KBM-7 (cell line): ENCODE measurements around the gene ACOT12.
"Not testable (repeated sequence)": the region's sequence is repeated elsewhere in the genome, so short reads cannot be mapped to it uniquely, and the experiment has no call there.

Source experiments
- DNase-seq: peaks from one replicate; pipeline ENCODE4 v3.0.0-alpha.2; 2015
- in situ Hi-C: fragments of 300-500 bp; cut with MboI; formaldehyde crosslinking; loops from 2 replicates; pipeline ENCODE4 v1.14.3; 2020; ENCODE audit warnings: low sequenced_read_pairs, low pct_unique_long_range_greater_than_20kb, mixed read lengths

ACOT12 gene

GRCh38 chr5:81393783-81394718 lies at the start of gene ACOT12:
Gene ACOT12, minus strand, starts transcription at chr5:81394134. Its CDS starts 20 bp downstream, at chr5:81394114.
- DNase-seq: no peak
- in situ Hi-C loops: no loop called here

- in situ Hi-C loops: no loop called here
- DNase-seq: no peak
Observed at GRCh38 chr5:81435023-81435422, 41.1 kb upstream of the ACOT12 start.

- DNase-seq: no peak
- in situ Hi-C loops: no loop called here
Observed at GRCh38 chr5:81429985-81430384, 36.1 kb upstream of the ACOT12 start.

- in situ Hi-C loops: no loop called here
- no peak for DNase-seq
Observed at GRCh38 chr5:81429363-81429762, 35.4 kb upstream of the ACOT12 start.

- in situ Hi-C loops: no loop called here
- no peak for DNase-seq
Observed at GRCh38 chr5:81428861-81429260, 34.9 kb upstream of the ACOT12 start.

- no peak for DNase-seq
- in situ Hi-C loops: no loop called here
Observed at GRCh38 chr5:81428446-81428845, 34.5 kb upstream of the ACOT12 start.

- DNase-seq: no peak
- in situ Hi-C loops: no loop called here
Observed at GRCh38 chr5:81427566-81427965, 33.6 kb upstream of the ACOT12 start.

GRCh38 chr5:81426359-81427030 lies 32.6 kb upstream of the ACOT12 start:
- peak; percentile 7 for DNase-seq
- in situ Hi-C loops: no loop called here

- in situ Hi-C loops: no loop called here
- DNase-seq: peak; percentile 67
Observed at GRCh38 chr5:81425569-81425968, 31.6 kb upstream of the ACOT12 start.

- DNase-seq: no peak
- in situ Hi-C loops: no loop called here
Observed at GRCh38 chr5:81424728-81425127, 30.8 kb upstream of the ACOT12 start.

- no peak for DNase-seq
- in situ Hi-C loops: no loop called here
Observed at GRCh38 chr5:81422671-81423070, 28.7 kb upstream of the ACOT12 start.

GRCh38 chr5:81420039-81420667 lies 26.2 kb upstream of the ACOT12 start:
- DNase-seq: peak; percentile 69
- in situ Hi-C loops: no loop called here

GRCh38 chr5:81418606-81419005 lies 24.7 kb upstream of the ACOT12 start:
- no peak for DNase-seq
- in situ Hi-C loops: no loop called here

GRCh38 chr5:81417052-81417451 lies 23.1 kb upstream of the ACOT12 start:
- in situ Hi-C loops: no loop called here
- no peak for DNase-seq

- no peak for DNase-seq
- in situ Hi-C loops: no loop called here
Observed at GRCh38 chr5:81409896-81410295, 16.0 kb upstream of the ACOT12 start.

- in situ Hi-C loops: no loop called here
- no peak for DNase-seq
Observed at GRCh38 chr5:81409361-81409760, 15.4 kb upstream of the ACOT12 start.

- no peak for DNase-seq
- in situ Hi-C loops: no loop called here
Observed at GRCh38 chr5:81408496-81408895, 14.6 kb upstream of the ACOT12 start.

GRCh38 chr5:81407811-81408210 lies 13.9 kb upstream of the ACOT12 start:
- in situ Hi-C loops: not testable (repeated sequence)

GRCh38 chr5:81405126-81405891 lies 11.4 kb upstream of the ACOT12 start:
- DNase-seq: no peak
- in situ Hi-C loops: no loop called here

More at GRCh38 chr5:81407811-81408210, 13.9 kb upstream of the ACOT12 start:
- DNase-seq: not testable (repeated sequence)
